Heart right ventricle (tissue), 16 donors: ENCODE data around the gene GPR183. TPM values are rescaled to one million over a fixed set of nuclear protein-coding genes. Genes with fewer than 3 reads are reported as not detected.
A peak's percentile ranks its signal among the peaks of the same experiment; 100 is the strongest.

Experiments
- ATAC-seq, 8 donors: fragments of 200-7000 bp; cut with Tn5 transposase; one replicate each; pipeline ENCODE4 v1.9.1; 2020; ENCODE audit warnings: mild to moderate bottlenecking in 8 of 8, moderate library complexity in 8 of 8, moderate number of reproducible peaks in 1 of 8
- DNase-seq, 2 donors: peaks; one replicate each; pipeline ENCODE4 v3.0.0-alpha.2; 2020
- H3K27ac ChIP-seq, 10 donors: fragments of 200-600 bp; sonication (generic) in 2 of 10; one replicate each; pipeline versions ENCODE4 v1.5.0 to v1.8.0; 2020 to 2022; ENCODE audit warnings: mild to moderate bottlenecking in 3 of 10
- H3K27me3 ChIP-seq, 7 donors: fragments of 200-600 bp; one replicate each; pipeline ENCODE4 v1.8.0; 2021 to 2022; ENCODE audit warnings: mild to moderate bottlenecking in 2 of 7
- H3K36me3 ChIP-seq, 9 donors: fragments of 200-600 bp; sonication (generic) in 1 of 9; one replicate each; pipeline versions ENCODE4 v1.5.0 to v1.8.0; 2020 to 2022; ENCODE audit warnings: mild to moderate bottlenecking in 2 of 9
- H3K4me1 ChIP-seq, 9 donors: fragments of 200-600 bp; sonication (generic) in 1 of 9; one replicate each; pipeline versions ENCODE4 v1.5.0 to v1.8.0; 2020 to 2022; ENCODE audit warnings: mild to moderate bottlenecking in 4 of 9
- H3K4me3 ChIP-seq, 10 donors: fragments of 200-600 bp; sonication (generic) in 2 of 10; one replicate each; pipeline versions ENCODE4 v1.5.0 to v1.8.0; 2020 to 2022; ENCODE audit warnings: mild to moderate bottlenecking in 7 of 10, moderate library complexity in 2 of 10
- H3K9me3 ChIP-seq, 11 donors: fragments of 200-600 bp in 10 of 11; sonication (generic) in 2 of 11; one replicate each; pipeline versions ENCODE4 v1.5.0 to v1.8.0; 2013 to 2022; ENCODE audit warnings: mild to moderate bottlenecking in 2 of 11, control low read depth in 1 of 11, moderate library complexity in 1 of 11
- WGBS, 2 donors: extraction: QIAGEN DNeasy Blood & Tissue Kit; methylation state at CpG; one replicate each; pipeline ENCODE4 v1.1.7; 2013; ENCODE audit warnings: inconsistent platforms in 1 of 2; 5-methylcytosine and 5-hydroxymethylcytosine counted together
- intact Hi-C, 10 donors: fragments of 100-400 bp; cut with DNase I; formaldehyde crosslinking; loops; one replicate each; pipeline versions ENCODE4 v1.11.1 to v1.14.2; 2022
- polyA plus RNA-seq, 2 donors: library from polyadenylated mRNA; stranded (reverse); fragments of 200-250 nt; gene quantifications; one replicate each; pipeline ENCODE4 v1.2.3, GENCODE V29; 2013
- total RNA-seq, 10 donors: library from RNA; stranded (reverse); fragmentation: NEBNext Ultra II Directional in 3 of 10; extraction: Animal tissue kit (Norgen Biotek cat#: 25700) in 3 of 10; gene quantifications; one replicate each; pipeline versions ENCODE4 v1.2.1 to v1.2.4, GENCODE V29; 2021 to 2023
- TF ChIP-seq, protein P1 (sequence below), 9 donors: fragments of 200-600 bp; sonication (generic) in 2 of 9; IDR thresholded peaks; one replicate each; pipeline versions ENCODE4 v1.5.0 to v1.8.0; 2021 to 2022; ENCODE audit warnings: antibody characterized with exemption in 9 of 9, mild to moderate bottlenecking in 5 of 9, moderate library complexity in 1 of 9
- donor health status: Arrhythmogenic right ventricular cardiomyopathy.
- donor health status: ischemic (EF 13 %, LVEDD 7.1; RV severe dilation, severe dysfunction).
- donor health status: healthy with polysubstance abuse.
- donor health status: DM: no; HTN: yes; CAD: no.
- donor health status: DM: no; HTN: no; CAD: no.
- donor health status: ischemic (EF 25% LVEDD 6.9; RV normal size, moderate dysfunction).
- donor health status: ischemic (EF 25% LVEDD 5.7; RV mildly dilated, moderate dysfunction).
- donor health status: healthy.
- donor health status: DM: yes; HTN: yes; CAD: no.
- donor health status: Ischemic cardiomyopathy.
- donor health status: ischemic (EF 35%, LVEDD 5.7; RV mildly dilated, moderate dysfunction).
- donor health status: nonischemic (EF 11% LVEDD 7.7; RV severe dilation, severe dysfunction).
- donor health status: DM: yes; HTN: yes; CAD: no.
- donor health status: PGD.
- donor health status: ischemic (EF 29% LVEDD 5.4; RV normal size, mild dysfunction).
- donor health status: nonischemic (EF 23%, LVEDD 6.1; RV moderate dilation, normal function).

The GPR183 gene
- total and polyA plus RNA-seq, 12 donors = 0.49 to 8.6 (median 2.0) TPM

DNA sequence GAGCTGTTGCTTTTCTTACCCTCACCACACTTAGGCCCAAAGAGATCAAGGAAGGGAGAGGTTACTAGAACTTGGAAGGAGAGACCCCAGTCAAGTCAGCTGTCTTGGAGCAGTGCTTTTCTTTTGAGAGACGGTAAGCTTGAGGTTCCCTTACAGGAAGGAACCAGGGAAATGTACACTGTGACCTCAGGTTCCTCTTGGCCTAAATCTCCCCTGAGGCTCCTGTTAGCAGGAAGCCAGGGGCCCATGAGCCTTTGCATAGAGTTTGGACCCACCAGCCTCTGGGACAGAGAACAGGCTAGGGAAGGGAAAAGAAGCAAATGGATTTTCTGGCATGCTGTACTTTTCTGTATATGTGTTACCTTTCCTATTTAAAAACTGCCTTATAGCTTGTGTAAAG is 43.1 kb downstream of the GPR183 start:
- intact Hi-C loops = loop anchor here in 8 of 10 donors (2.0 to 5.0 kb wide), 5 partner anchors 47 to 87 kb away; partner anchors contain the start of gene UBAC2 (in 1 of the 8)
- TF ChIP-seq, protein P1, sequence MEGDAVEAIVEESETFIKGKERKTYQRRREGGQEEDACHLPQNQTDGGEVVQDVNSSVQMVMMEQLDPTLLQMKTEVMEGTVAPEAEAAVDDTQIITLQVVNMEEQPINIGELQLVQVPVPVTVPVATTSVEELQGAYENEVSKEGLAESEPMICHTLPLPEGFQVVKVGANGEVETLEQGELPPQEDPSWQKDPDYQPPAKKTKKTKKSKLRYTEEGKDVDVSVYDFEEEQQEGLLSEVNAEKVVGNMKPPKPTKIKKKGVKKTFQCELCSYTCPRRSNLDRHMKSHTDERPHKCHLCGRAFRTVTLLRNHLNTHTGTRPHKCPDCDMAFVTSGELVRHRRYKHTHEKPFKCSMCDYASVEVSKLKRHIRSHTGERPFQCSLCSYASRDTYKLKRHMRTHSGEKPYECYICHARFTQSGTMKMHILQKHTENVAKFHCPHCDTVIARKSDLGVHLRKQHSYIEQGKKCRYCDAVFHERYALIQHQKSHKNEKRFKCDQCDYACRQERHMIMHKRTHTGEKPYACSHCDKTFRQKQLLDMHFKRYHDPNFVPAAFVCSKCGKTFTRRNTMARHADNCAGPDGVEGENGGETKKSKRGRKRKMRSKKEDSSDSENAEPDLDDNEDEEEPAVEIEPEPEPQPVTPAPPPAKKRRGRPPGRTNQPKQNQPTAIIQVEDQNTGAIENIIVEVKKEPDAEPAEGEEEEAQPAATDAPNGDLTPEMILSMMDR (IDR thresholded peaks at IDR 0.05) = no peak
- Histone ChIP-seq H3K4me1 (peaks cover 0 to 24% (median 18%) of the 10 kb centered on the region in 9 donors), H3K27me3 (no peaks in the 10 kb centered on the region), H3K36me3 (peaks cover 0 to 29% (median 0%) of the 10 kb centered on the region in 9 donors), H3K9me3 (no peaks in the 10 kb centered on the region), H3K27ac (peak overlapping the region in 3 of 10 donors; percentile 7 to 42 (median 19)), H3K4me3 (no peak overlapping the region)
- 28 to 46% methylated on average over 1 of the region's 1 CpG for WGBS, 2 donors
- no peak for DNase-seq
- ATAC-seq = peak in 3 of 8 donors; percentile 29 to 43 (median 30)

DNA sequence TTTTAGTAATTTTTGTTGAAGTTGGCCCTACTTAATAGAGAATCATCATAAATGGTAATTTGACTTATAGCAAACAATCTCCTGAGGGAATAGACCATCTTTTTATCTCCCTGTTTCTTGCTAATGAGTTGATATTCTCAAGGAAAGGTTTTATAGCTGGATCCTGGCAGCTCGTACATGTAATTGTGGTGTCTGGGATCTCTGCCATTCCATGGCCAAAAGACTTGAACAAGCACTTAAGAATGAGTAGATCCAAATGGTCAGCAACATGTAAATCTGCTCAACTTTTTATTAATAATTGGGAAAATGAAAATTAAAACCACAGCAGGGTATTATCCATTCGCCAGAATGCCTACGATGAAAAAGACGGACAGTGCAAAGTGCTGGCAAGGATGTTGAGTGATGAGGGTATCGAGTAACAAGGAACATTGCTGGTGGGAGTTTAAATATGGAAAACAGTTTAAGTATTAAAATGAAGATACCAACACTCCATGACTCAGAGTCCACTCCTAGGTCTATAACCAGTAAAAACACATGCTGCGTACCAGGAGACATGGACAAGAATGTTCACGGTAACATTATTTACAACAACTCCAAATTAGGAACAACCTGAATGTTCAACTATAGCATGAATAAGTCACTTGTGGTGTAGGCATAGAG is 43.9 kb downstream of the GPR183 start:
- intact Hi-C loops = loop anchor here in 4 of 10 donors (5.0 kb wide), 3 partner anchors 46 to 86 kb away; partner anchors contain the start of gene UBAC2 (in 1 of the 4)
- ATAC-seq (no peak), DNase-seq (no peak)
- TF ChIP-seq, protein P1 (IDR thresholded peaks at IDR 0.05) = no peak
- H3K4me1 ChIP-seq = peaks cover 0 to 32% (median 20%) of the 10 kb centered on the region in 9 donors
- peak overlapping the region in 1 of 10 donors; percentile 19 for H3K27ac ChIP-seq
- no peak overlapping the region for H3K4me3 ChIP-seq
- no peaks in the 10 kb centered on the region for H3K9me3 ChIP-seq
- WGBS, 2 donors = 81 to 82% methylated on average over 7 of the region's 7 CpGs
- peaks cover 0 to 27% (median 0%) of the 10 kb centered on the region in 9 donors for H3K36me3 ChIP-seq
- no peaks in the 10 kb centered on the region for H3K27me3 ChIP-seq

DNA sequence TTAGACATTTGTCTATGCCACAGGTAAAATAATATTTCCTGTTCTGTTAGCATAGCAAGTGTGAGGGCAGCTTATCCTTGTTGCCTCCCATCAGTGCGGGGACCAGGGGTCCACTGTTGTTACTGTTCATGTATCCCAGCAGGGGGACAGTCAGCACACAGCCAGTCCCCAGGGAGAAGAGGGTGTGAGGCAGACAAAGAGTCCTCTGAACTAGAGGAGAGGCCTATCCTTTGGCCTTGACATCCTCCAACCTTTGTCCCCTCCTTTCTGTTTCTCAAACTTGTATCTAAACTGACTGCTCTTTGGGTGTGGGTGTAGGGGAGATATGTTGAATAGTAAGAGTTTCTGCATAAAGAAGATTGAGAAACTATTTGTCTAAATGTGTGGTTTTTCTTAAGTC is 46.1 kb downstream of the GPR183 start:
- TF ChIP-seq, protein P1 (IDR thresholded peaks at IDR 0.05) = no peak
- intact Hi-C loops = loop anchor here in 4 of 10 donors (5.0 kb wide), 3 partner anchors 44 to 84 kb away; partner anchors contain the start of gene UBAC2 (in 1 of the 4)
- Histone ChIP-seq H3K27ac (no peak overlapping the region), H3K4me1 (peaks cover 0 to 53% (median 23%) of the 10 kb centered on the region in 9 donors), H3K4me3 (no peak overlapping the region), H3K9me3 (no peaks in the 10 kb centered on the region), H3K27me3 (no peaks in the 10 kb centered on the region), H3K36me3 (peaks cover 0 to 16% (median 0%) of the 10 kb centered on the region in 9 donors)
- DNase-seq (no peak), ATAC-seq (no peak)
- 88 to 93% methylated on average over 1 of the region's 1 CpG for WGBS, 2 donors

DNA sequence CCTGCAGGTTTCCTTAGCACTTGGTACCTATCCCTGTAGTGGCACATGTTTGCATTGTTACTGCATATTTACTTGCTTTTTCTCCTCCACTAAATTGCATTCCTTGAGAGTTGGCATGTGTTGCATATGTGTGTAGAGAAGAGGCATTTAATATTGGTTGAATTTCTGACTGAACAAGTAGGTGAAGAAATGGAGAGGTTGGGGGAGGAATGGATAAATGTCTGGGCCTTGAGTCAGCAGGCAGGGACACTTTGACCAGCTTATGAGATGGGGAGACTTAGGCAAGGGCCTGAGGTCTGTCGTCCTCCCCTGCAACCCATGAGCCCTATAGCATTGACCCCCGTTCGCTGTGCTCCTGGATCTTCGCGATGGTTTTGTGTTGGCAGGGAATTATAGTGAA is 47.0 kb downstream of the GPR183 start:
- intact Hi-C loops = loop anchor here in 4 of 10 donors (5.0 kb wide), 3 partner anchors 43 to 83 kb away; partner anchors contain the start of gene UBAC2 (in 1 of the 4)
- peaks cover 0 to 55% (median 25%) of the 10 kb centered on the region in 9 donors for H3K4me1 ChIP-seq
- DNase-seq = no peak
- 93 to 96% methylated on average over 5 of the region's 5 CpGs for WGBS, 2 donors
- H3K27me3 ChIP-seq = no peaks in the 10 kb centered on the region
- TF ChIP-seq, protein P1 (IDR thresholded peaks at IDR 0.05) = no peak
- H3K4me3 ChIP-seq = no peak overlapping the region
- no peaks in the 10 kb centered on the region for H3K9me3 ChIP-seq
- ATAC-seq = no peak
- H3K36me3 ChIP-seq = peaks cover 0 to 25% (median 4%) of the 10 kb centered on the region in 9 donors
- H3K27ac ChIP-seq = no peak overlapping the region
